Left hindlimb (tissue), 1 donor: ENCODE measurements around the gene CD40LG.

Experiments
- DNase-seq: peaks from one replicate; pipeline ENCODE4 v3.0.0-alpha.2; 2018

The CD40LG gene

DNA sequence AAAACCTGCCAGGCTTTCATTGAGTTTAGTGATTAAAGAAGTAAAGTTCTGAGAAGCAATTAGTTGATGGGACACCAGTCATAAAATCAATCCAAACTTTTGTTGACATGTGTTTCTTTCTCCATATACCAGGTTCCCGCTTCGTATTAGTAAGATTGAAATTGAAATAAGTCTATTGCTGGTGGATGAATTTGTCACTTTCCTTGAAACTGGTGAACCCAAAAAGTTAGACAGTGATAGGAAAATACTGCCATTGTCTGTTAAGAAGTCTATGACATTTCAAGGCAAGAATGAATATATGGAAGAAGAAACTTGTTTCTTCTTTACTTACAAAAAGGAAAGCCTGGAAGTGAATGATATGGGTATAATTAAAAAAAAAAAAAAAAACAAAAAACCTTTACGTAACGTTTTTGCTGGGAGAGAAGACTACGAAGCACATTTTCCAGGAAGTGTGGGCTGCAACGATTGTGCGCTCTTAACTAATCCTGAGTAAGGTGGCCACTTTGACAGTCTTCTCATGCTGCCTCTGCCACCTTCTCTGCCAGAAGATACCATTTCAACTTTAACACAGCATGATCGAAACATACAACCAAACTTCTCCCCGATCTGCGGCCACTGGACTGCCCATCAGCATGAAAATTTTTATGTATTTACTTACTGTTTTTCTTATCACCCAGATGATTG is at the start of gene CD40LG:
Gene CD40LG, plus strand, starts transcription at position 482 of the 684 bp plus-strand sequence. Its CDS starts 91 bp downstream, at position 573.
- no peak for DNase-seq

DNA sequence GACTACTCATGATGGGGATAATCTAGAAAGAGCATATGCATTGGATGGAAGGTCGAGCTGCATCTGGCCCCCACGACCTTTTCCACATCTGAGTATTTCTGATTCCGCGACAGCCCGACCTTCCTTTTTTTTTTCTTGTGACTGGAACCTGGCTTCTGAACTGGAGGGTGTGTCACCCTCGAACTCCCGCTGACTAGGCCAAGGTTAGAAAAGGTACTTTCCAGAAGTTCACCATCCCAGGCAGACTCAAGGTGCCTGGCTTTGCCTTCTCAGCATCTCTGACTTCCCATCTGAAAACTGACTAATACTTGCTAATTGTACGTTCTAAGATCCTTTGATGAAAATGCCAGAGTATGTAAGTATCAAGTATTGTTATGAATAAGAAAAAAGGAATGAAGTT is 49.3 kb upstream of the CD40LG start:
- no peak for DNase-seq

- DNase-seq, result no peak
Measured at GRCh38 chrX:136600059-136600458, 47.9 kb upstream of the CD40LG start.

DNA sequence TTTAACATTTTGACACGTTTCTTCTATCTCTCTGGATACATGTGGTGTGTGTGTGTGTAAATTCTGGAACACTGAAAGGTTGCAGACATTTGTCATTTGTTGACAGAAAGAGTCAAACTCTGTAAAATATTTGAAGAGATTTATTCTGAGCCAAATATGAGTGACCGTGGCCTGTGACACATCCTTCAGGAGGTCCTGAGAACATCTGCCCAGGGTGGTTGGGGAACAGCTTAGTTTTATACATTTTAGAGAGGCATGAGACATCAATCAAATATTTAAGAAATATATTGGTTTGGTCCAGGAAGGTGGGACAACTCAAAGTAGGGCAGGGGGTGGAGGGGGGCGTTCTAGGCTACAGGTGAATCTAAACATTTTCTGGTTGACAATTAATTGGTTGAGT is 40.7 kb upstream of the CD40LG start:
- DNase-seq, result no peak

- no peak for DNase-seq
Measured at GRCh38 chrX:136608295-136608933, 39.5 kb upstream of the CD40LG start.

GRCh38 chrX:136616987-136617685 is 30.8 kb upstream of the CD40LG start:
- DNase-seq, result no peak

DNA sequence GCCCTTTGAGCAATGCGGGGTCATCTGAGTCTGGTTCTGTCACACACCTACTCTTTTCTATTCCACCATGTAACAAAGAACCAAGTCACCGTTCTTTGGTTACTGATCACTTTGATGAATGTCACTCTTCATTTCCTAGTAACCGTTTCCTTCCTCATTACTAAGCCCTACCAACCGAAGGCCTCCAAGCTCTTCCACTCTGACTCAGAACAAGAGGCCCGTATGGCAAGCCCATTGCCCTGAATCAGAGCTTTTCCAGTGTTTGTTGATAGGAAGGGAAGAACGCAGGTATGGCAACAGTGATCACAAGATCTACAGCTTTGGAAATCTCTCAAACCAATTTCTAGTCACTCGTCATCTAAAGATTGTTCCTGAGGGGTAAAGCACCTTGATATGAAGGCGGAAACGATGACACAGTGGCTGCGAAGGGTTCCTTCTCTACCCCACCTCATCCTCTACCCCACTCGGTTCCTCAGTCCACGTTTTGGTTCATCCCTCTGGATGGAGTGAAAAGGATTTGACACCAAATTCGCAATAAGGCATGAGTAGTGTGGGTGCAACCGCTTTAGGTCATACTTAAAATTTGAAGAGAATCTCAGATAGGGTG is 28.0 kb upstream of the CD40LG start:
- no peak for DNase-seq

- DNase-seq, result no peak
Measured at GRCh38 chrX:136620780-136621179, 27.2 kb upstream of the CD40LG start.

DNA sequence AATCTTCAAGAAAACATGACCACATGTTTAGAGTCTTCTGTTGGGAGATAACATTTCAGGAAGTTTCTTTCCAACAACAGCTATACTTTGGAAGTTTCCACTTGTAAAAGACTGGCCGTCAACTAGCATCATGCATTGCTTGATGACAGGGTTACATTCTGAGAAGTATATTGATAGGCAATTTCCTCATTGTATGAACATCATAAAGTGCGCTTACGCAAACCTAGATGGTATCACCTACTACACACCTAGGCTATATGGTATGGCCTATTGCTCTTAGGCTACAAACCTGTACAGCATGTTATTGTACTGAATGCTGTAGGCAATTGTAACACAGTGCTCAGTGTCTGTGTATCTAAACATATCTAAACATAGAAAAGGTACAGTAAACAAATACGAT is 25.4 kb upstream of the CD40LG start:
- DNase-seq, result no peak

- no peak for DNase-seq
Measured at GRCh38 chrX:136623396-136623795, 24.6 kb upstream of the CD40LG start.

- DNase-seq, result no peak
Measured at GRCh38 chrX:136625246-136625645, 22.7 kb upstream of the CD40LG start.

DNA sequence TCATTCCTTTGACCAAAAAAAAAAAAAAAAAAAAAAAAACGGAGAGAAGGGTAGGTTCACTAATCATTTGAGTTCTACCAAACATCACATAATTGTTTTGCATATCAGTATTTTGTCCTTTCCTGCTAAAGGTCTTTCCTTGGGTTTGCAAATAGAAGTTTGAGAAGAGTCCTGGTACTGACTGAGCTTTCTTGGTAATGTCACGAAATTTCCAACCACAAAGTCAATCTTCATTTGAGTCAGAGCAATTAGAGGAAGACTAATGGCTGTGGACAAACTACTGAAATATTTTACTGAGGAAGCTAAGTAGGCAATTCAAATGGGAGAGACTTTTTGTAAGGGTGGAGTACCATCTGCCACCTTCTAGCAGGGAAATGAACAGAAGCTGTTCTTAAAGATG is 21.7 kb upstream of the CD40LG start:
- no peak for DNase-seq

DNA sequence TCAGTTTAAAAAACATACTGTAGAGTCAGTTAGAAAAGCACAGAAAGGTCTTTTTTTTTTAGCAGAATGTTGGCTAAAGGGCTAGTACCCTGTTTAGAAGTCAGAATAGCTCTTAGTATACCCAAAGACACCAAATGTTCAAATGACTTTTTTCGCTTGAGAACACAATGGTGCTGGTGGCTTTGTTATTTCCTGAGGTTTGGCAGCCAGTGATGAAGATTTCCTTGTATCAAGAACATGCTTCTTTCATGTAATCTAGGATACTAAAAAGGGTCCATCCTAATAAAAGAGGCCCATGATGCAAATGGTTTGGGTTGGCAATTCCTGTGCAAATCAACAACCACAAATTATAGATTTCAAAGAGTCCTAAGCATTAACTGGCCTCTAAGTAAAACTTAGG is 21.1 kb upstream of the CD40LG start:
- DNase-seq, result no peak

DNA sequence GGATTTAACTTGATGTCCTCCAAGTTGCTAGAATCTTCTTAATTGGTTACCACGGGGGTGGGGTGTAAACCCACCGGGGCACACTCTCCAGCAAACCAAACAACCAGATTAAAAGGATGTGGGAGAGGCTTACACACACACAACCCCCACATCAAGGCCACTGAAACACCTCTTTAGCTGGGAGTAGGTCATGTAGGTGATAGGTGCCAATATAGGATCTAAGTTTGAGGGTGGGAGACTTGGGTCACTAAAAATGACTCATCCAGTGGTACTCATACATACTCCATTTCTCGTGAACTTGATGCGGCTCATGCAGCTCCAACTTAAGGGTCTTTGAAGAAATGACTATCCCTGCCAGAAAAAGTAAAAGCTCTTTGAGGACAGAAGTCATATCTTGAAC is 20.5 kb upstream of the CD40LG start:
- DNase-seq, result no peak

DNA sequence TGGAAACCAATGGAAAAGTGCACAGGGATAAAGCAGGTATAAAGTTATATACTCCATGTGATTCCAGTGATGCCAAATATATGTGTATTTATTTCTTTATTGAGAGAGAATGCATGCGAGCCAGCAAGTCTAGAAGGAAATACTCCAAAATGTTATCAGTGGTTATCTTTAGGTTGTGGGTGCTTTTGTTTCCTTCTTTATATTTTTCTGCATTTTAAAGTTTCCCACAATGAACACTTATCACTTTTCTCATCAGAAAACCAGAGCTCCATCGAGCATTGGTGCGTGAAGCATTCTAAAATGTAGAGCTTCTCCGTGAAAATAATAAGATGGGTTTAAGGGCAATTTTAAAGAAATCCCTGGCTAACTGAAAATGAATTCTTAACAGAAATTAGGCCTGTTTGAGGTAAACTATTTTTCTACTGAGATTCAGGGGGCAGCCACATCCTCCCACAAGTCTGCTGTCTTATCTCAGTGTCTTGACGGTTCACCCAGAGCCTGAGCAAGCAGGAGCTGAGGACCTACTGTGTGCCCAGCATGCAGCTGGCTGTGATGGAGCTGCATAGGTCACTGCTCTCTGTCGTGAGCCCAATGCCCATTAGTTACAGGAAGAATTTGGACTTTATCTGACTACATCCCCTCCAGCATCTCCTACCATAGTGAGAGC is 18.7 kb upstream of the CD40LG start:
- DNase-seq, result no peak

DNA sequence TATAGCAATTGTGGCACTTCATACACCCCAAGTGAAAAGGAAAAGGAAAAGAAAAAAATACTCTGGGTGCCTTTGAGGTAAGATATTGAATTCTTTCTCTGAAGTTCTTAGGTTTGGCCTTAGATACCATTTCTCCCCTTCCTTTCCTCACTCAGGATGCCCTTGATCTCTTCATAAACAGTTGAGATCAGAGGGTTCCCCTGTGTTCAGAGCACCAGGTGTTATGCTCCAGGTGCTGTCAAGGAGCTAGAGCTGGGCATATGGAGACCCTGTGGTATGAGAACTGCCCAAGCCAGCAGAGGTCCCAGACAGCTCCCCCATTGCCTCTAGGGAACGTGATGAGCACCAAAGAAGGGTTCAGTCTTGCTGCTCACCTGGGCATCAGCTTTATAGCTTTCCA is 17.1 kb upstream of the CD40LG start:
- DNase-seq, result no peak

DNA sequence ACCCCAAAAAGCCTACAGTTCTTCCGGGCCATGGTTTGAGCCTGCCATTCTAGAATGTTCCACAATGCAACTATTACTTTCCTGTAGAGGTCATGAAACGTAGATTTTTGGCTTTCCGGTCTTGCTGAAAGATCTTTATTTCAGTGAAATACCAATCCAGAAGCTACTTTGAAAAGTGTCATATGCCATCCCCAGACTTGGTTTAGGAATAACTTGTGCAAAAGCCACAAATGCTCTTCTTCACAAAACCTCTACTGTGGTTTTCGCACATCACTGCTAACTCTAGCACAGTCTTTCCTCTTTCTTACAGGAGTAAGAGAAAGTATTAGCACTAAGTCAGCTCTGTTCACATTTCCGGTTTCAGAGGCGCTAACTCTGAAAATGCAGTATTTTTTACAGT is 12.7 kb upstream of the CD40LG start:
- no peak for DNase-seq

DNA sequence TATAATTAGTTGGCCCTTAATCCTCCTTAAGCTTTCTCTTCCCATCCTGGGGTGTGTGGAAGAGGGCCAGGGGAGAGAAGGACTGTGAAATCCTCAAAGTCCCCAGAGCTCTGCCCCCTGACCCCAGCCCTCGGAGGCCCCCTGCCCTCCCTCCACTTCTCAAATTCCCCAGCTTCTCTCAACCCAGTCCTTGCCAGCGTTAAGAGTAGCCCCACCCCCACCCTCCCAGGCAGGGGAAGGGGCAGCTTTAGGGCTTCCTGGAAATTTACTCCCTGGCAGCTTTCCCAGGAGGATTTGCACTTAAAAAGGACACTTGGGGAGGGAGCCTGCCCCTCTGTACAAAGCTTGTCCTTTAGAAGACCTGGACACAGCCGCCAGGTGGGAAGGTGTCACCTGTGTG is 11.8 kb upstream of the CD40LG start:
- DNase-seq, result no peak

DNA sequence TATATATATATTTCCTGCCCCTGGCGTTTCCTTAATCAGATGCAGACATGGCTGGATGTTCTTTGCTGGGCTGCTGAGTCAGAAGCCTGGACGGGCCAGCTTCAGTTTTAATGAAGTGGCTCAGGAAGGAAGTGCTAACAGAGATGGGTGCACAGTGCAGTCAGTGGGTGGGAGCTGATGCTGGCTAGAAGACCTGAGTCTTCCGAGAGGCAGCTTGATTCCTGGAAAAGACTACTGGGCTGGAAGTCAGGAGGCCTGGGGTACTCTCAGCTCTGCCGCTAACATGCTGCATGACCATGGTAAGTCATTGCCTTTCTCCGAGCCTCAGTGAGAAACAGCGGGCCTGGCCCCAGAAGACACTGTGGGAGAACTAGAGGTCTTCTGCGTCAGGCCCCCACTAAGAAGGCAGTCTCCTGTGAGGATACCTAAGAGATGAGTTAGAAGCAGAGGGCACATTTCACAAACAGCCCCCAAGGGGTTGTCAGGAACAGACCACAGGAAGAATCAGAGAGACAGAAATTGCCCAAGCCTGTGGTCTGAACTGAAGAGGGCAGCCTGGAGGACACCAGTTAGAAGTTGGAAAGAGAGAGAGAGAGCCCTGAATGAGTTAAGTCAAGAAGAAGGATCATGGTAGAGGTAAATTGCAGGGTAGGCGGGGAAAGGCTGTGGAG is 8.3 kb upstream of the CD40LG start:
- DNase-seq, result no peak

DNA sequence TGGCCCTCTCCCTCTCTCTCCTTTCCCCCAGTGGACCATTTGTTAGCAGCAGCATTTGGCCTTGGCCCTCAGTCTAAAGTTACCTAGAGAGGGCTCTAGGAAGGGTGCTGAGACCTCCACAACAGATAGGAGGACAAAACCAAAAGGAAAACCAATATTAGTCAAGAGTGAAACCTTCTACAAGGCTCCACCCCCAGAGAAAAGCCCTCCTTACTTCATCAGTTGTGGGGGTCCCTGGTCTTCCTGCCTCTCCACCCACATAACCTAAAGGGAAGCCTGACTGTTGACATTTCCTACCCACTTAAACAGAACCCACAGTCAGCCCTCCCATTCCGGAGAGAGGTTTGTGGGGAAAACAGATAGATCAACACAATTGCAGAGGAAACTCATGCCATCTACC is 4.7 kb upstream of the CD40LG start:
- no peak for DNase-seq

DNA sequence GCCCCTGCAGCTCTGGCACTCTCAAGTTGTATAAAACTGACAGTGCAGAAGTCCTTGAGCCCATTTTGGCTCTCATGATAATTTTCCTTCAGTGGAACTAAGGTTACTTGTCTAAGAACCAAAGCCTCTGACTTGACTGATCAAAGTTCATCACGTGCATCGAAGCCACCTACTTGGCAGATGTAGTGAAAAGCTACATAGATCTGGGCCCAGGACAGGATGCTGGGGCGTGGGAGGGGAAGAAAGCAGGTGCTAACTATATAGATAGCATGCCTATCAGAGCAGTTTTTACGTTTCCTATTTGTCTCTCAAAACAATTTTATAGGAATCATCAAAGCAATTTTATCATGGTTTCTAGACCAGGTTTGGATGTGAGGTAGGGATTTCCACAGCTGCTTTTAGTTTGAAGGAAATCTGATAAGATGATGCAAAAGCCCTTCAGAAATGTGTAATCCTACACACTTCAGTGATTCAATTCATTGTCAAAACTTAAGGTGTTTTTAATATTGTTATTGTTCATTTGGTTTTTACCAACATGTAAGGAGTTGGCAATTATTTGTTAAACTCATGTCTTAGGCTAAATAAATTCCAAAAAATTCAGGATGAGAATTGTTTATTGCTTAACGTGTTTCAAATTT is 1.2 kb upstream of the CD40LG start:
- DNase-seq, result no peak

DNA sequence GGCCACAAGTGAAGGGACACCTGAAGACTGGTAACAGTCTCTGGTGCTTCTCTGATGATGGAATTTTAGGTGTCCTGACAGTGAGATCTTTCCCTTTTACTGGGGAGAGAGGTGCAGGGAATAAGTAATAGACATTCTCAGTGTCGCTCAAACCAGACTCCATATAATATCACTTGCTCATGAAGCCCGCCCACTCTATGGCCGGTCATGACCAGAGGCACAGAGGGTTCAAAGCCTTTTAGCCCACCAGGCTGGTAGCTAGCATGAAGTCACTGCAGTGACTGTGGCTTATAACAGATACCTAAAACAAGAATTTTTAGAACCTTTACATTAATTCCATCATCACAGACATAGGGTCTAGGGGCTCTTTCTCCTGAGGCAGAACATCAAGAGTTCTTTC is 2.9 kb downstream of the CD40LG start:
- DNase-seq, result no peak
